ENCODE results near the gene CZIB.
A peak's percentile ranks its signal among the peaks of the same experiment; 100 is the strongest.

CZIB gene

DNA sequence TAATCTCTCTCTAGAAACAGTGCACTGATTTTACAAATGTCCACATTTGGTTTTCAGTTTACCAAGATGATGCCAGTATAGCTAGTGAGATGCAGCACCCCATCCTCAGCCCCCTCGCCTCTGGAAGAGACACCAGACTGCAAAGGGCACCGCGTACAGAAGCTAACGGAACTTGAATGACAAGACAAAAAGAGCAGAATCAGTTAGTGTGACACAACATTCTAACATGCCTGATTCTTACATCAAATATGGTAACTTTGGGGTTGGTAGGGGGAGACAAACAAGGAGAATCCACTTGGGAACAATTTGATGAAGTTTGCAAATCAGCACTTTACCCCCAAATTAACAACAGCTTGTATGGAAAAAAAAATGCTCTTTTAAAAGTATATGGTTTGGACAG is 21.9 kb upstream of the CZIB start:
- H3K9me2 ChIP-seq (ENCODE audit: low read depth, low read length), result no peaks in the 10 kb centered on the region
- H3K4me2 ChIP-seq (ENCODE audit: low read length), result no peak overlapping the region
- no peaks in the 10 kb centered on the region for H4K20me1 ChIP-seq (ENCODE audit: insufficient read depth, low read length)
- no peaks in the 10 kb centered on the region for H3K9me3 ChIP-seq (ENCODE audit: low read length)
- peaks cover 3% of the 10 kb centered on the region; the same call in 1 of the 2 replicates for H3F3A ChIP-seq (ENCODE audit: insufficient read depth, low read length)
- H3K4me3 ChIP-seq (ENCODE audit: low read depth, low read length, poor library complexity, severe bottlenecking), result no peak overlapping the region
- TF ChIP-seq EZH2 (IDR thresholded peaks at IDR 0.05; ENCODE audit: borderline replicate concordance, low read length), result no peak
- TF ChIP-seq, protein P1, sequence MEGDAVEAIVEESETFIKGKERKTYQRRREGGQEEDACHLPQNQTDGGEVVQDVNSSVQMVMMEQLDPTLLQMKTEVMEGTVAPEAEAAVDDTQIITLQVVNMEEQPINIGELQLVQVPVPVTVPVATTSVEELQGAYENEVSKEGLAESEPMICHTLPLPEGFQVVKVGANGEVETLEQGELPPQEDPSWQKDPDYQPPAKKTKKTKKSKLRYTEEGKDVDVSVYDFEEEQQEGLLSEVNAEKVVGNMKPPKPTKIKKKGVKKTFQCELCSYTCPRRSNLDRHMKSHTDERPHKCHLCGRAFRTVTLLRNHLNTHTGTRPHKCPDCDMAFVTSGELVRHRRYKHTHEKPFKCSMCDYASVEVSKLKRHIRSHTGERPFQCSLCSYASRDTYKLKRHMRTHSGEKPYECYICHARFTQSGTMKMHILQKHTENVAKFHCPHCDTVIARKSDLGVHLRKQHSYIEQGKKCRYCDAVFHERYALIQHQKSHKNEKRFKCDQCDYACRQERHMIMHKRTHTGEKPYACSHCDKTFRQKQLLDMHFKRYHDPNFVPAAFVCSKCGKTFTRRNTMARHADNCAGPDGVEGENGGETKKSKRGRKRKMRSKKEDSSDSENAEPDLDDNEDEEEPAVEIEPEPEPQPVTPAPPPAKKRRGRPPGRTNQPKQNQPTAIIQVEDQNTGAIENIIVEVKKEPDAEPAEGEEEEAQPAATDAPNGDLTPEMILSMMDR (IDR thresholded peaks at IDR 0.05; ENCODE audit: low read length), result no peak
- no peak overlapping the region for H2AFZ ChIP-seq (ENCODE audit: low read length)
- no peak overlapping the region for H3K9ac ChIP-seq (ENCODE audit: low read length)
- H3K4me1 ChIP-seq (ENCODE audit: insufficient read depth, low read length, severe bottlenecking), result peaks cover 12% of the 10 kb centered on the region
- H3K27me3 ChIP-seq (ENCODE audit: insufficient read depth, low read length), result no peaks in the 10 kb centered on the region
- H3K27ac ChIP-seq (ENCODE audit: low read depth, low read length, poor library complexity, severe bottlenecking), result no peak overlapping the region
- H3K36me3 ChIP-seq (ENCODE audit: insufficient read depth, low read length), result peaks cover 33% of the 10 kb centered on the region
- peaks cover 8% of the 10 kb centered on the region for H3K79me2 ChIP-seq (ENCODE audit: insufficient read depth, low read length)

DNA sequence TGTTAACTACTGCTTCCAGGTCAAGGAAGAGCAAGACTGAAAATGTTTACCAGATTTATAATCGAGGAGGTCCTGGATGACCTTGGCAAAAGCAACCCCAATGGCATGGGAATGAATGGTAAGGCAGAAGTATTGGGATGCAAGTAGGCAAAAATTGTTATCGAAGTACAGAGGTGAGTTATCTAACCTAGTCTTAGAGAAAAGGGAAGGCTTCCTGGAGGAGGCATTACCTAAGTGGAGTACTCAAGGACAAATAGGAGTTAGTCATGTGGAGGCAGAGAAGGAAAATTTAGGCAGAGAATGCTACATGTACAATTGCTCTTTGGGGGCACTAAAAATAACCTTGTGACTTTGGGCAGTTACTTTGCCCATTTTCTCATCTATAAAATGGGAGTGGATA is 21.4 kb upstream of the CZIB start:
- Histone ChIP-seq H3K4me1 (ENCODE audit: insufficient read depth, low read length, severe bottlenecking) (peaks cover 17% of the 10 kb centered on the region), H3K9me3 (ENCODE audit: low read length) (no peaks in the 10 kb centered on the region), H4K20me1 (ENCODE audit: insufficient read depth, low read length) (no peaks in the 10 kb centered on the region), H2AFZ (ENCODE audit: low read length) (no peak overlapping the region), H3K27ac (ENCODE audit: low read depth, low read length, poor library complexity, severe bottlenecking) (no peak overlapping the region), H3K36me3 (ENCODE audit: insufficient read depth, low read length) (peaks cover 27% of the 10 kb centered on the region), H3K4me3 (ENCODE audit: low read depth, low read length, poor library complexity, severe bottlenecking) (no peak overlapping the region), H3K9ac (ENCODE audit: low read length) (no peak overlapping the region), H3K4me2 (ENCODE audit: low read length) (no peak overlapping the region), H3K9me2 (ENCODE audit: low read depth, low read length) (no peaks in the 10 kb centered on the region), H3K79me2 (ENCODE audit: insufficient read depth, low read length) (peaks cover 10% of the 10 kb centered on the region), H3F3A (ENCODE audit: insufficient read depth, low read length) (peaks cover 3% of the 10 kb centered on the region; the same call in 1 of the 2 replicates), H3K27me3 (ENCODE audit: insufficient read depth, low read length) (no peaks in the 10 kb centered on the region)
- no peak for TF ChIP-seq EZH2 (IDR thresholded peaks at IDR 0.05; ENCODE audit: borderline replicate concordance, low read length)
- TF ChIP-seq, protein P1 (IDR thresholded peaks at IDR 0.05; ENCODE audit: low read length), result no peak

DNA sequence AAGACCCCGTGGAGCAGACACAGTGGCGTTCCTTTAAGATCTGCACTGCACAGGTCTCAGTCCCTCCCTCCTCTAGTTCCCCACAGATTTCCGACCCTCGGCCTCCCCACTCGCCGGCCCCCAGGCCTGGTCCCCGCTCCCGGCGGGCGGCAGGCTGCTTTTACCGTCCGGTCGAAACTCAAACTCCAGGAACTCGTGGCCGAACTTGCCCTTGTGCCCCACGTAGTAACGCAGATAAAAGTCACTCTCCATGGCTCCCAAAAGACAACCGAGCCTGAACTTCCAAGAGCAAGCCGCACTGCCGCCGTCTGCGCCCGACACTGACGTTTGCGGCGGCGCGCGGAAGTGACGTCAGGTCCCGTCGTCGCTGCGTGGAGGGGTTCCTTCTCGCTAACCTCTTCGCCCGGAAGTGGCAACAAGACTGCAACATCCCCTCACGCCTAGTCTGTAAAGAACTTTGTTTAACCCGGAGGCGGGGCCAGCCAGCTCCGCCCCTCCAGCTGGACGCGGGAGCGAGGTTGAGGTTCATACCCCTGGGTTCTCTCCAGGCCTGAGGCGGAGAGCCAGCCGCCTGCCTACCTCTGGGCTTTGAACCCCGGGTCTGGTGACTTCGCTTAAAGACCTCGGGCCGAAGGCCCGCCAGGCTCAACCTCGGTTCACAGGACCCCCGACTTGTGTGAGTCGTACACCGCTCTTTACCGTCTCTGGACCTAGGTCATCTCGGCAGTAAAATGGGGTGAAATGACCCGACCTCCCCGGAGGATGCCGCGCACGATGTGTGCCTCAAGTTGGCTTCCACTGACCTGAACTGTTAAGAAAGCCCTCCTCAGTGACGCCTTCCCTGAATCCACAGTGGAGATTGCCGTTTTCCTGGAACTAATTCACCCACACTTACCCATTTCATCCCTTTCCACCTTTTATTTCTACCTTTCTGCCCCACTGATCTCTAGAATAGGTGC is 18.0 kb upstream of the CZIB start, which contains the start of gene MAGOH:
TSS of gene MAGOH (minus strand) at position 322 of the 959 bp plus-strand sequence. CDS start at position 252, 70 bp downstream.
- Histone ChIP-seq H3K4me1 (ENCODE audit: insufficient read depth, low read length, severe bottlenecking) (peaks cover 19% of the 10 kb centered on the region), H3F3A (ENCODE audit: insufficient read depth, low read length) (no peaks in the 10 kb centered on the region), H3K36me3 (ENCODE audit: insufficient read depth, low read length) (peaks cover 29% of the 10 kb centered on the region), H3K79me2 (ENCODE audit: insufficient read depth, low read length) (peaks cover 10% of the 10 kb centered on the region), H3K27me3 (ENCODE audit: insufficient read depth, low read length) (no peaks in the 10 kb centered on the region), H2AFZ (ENCODE audit: low read length) (no peak within 1 kb of the TSS), H3K9me3 (ENCODE audit: low read length) (no peaks in the 10 kb centered on the region), H3K4me2 (ENCODE audit: low read length) (peak within 1 kb of the TSS; percentile 97), H3K27ac (ENCODE audit: low read depth, low read length, poor library complexity, severe bottlenecking) (no peak within 1 kb of the TSS), H4K20me1 (ENCODE audit: insufficient read depth, low read length) (no peaks in the 10 kb centered on the region), H3K4me3 (ENCODE audit: low read depth, low read length, poor library complexity, severe bottlenecking) (peak within 1 kb of the TSS; percentile 97), H3K9ac (ENCODE audit: low read length) (peak within 1 kb of the TSS; percentile 94), H3K9me2 (ENCODE audit: low read depth, low read length) (no peaks in the 10 kb centered on the region)
- TF ChIP-seq EZH2 (IDR thresholded peaks at IDR 0.05; ENCODE audit: borderline replicate concordance, low read length), result no peak
- TF ChIP-seq, protein P1 (IDR thresholded peaks at IDR 0.05; ENCODE audit: low read length), result no peak

Measured in OCI-LY1 (cell line).